Heart left ventricle (tissue), 13 donors: ENCODE measurements around the gene ARPIN.
"Not testable (repeated sequence)": the region's sequence is repeated elsewhere in the genome, so short reads cannot be mapped to it uniquely, and the experiment has no call there.

Source experiments
- POLR2A ChIP-seq, 2 donors: fragments of 450-650 bp; IDR thresholded peaks; one replicate each; pipeline ENCODE4 v1.6.1; 2017; ENCODE audit warnings: antibody characterized with exemption in 2 of 2, mild to moderate bottlenecking in 2 of 2, moderate library complexity in 2 of 2
- TF ChIP-seq, protein P1 (sequence below), 12 donors: fragments of 200-600 bp; sonication (generic) in 4 of 12; IDR thresholded peaks; one replicate each; pipeline versions ENCODE4 v1.5.0 to v1.8.0; 2018 to 2022; ENCODE audit warnings: antibody characterized with exemption in 12 of 12, mild to moderate bottlenecking in 5 of 12
- donor health status: ischemic (EF 13 %, LVEDD 7.1; RV severe dilation, severe dysfunction).
- donor health status: DM: no; HTN: yes; CAD: no.
- donor health status: DM: no; HTN: no; CAD: no.
- donor health status: ischemic (EF 25% LVEDD 6.9; RV normal size, moderate dysfunction).
- donor health status: ischemic (EF 25% LVEDD 5.7; RV mildly dilated, moderate dysfunction).
- donor health status: ischemic (EF 35%, LVEDD 5.7; RV mildly dilated, moderate dysfunction).
- donor health status: nonischemic (EF 11% LVEDD 7.7; RV severe dilation, severe dysfunction).
- donor health status: DM: yes; HTN: yes; CAD: no.
- donor health status: PGD.
- donor health status: ischemic (EF 29% LVEDD 5.4; RV normal size, mild dysfunction).
- donor health status: nonischemic (EF 23%, LVEDD 6.1; RV moderate dilation, normal function).

DNA sequence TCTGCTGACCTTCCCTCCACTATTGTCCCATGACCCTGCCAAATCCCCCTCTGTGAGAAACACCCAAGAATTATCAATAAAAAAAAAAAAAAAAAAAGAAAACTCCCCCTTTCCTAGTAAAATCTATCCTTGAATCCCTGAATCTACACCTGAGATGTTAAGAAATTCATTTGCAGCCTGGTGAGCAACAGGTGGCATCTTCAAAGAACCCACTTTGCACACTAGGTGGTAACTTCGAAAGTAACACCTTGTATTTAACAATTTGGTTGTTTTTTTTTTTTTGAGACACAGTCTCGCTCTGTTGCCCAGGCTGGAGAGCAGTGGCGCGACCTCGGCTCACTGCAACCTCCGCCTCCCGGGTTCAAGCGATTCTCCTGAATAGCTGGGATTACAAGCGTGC is 43.3 kb downstream of the ARPIN start:
- TF ChIP-seq, protein P1, sequence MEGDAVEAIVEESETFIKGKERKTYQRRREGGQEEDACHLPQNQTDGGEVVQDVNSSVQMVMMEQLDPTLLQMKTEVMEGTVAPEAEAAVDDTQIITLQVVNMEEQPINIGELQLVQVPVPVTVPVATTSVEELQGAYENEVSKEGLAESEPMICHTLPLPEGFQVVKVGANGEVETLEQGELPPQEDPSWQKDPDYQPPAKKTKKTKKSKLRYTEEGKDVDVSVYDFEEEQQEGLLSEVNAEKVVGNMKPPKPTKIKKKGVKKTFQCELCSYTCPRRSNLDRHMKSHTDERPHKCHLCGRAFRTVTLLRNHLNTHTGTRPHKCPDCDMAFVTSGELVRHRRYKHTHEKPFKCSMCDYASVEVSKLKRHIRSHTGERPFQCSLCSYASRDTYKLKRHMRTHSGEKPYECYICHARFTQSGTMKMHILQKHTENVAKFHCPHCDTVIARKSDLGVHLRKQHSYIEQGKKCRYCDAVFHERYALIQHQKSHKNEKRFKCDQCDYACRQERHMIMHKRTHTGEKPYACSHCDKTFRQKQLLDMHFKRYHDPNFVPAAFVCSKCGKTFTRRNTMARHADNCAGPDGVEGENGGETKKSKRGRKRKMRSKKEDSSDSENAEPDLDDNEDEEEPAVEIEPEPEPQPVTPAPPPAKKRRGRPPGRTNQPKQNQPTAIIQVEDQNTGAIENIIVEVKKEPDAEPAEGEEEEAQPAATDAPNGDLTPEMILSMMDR (IDR thresholded peaks at IDR 0.05): not testable (repeated sequence)
- not testable (repeated sequence) for TF ChIP-seq POLR2A (IDR thresholded peaks at IDR 0.05)
